ENCODE results near the gene JAM3.
"Not testable (repeated sequence)": the region's sequence is repeated elsewhere in the genome, so short reads cannot be mapped to it uniquely, and the experiment has no call there.

GRCh38 chr11:134081258-134081657, 12.4 kb downstream of the JAM3 start:
- not testable (repeated sequence) for TF ChIP-seq POLR2A, CTCF, POLR2AphosphoS5 (IDR thresholded peaks at IDR 0.05)

Data from suprapubic skin (tissue), 4 donors.